ENCODE data around the gene LRRC3B.

- TF ChIP-seq CTCF (IDR thresholded peaks at IDR 0.05; ENCODE audit: extremely low read depth in 1 of 2, insufficient read depth in 1 of 2, low read depth in 1 of 2, low read length in 2 of 2) = no peak
- no peak for TF ChIP-seq MYC (IDR thresholded peaks at IDR 0.05; ENCODE audit: low read depth, low read length)
- TF ChIP-seq POLR2AphosphoS5 (IDR thresholded peaks at IDR 0.05; ENCODE audit: insufficient read depth, low read depth, low read length) = no peak
- no peak for TF ChIP-seq EZH2 (IDR thresholded peaks at IDR 0.05; ENCODE audit: borderline replicate concordance, low read depth, low read length, severe bottlenecking)
- no peak for TF ChIP-seq POLR2A (IDR thresholded peaks at IDR 0.05; ENCODE audit: low read depth, low read length)
- TF ChIP-seq FOS (IDR thresholded peaks at IDR 0.05; ENCODE audit: borderline replicate concordance, insufficient read depth, low read length) = no peak
- TF ChIP-seq MAX (IDR thresholded peaks at IDR 0.05; ENCODE audit: insufficient read depth, insufficient read length) = no peak
- no peak for TF ChIP-seq JUN (IDR thresholded peaks at IDR 0.05; ENCODE audit: borderline replicate concordance, insufficient read depth, insufficient read length, low read depth)
Observed at GRCh38 chr3:26623419-26624208, 1.0 kb downstream of the LRRC3B start.

All from endothelial cell of umbilical vein (primary cell).